GM19351 (cell line): ENCODE data around the gene PRSS16.
"Not testable (repeated sequence)": the region's sequence is repeated elsewhere in the genome, so short reads cannot be mapped to it uniquely, and the experiment has no call there.

Experiments
- ATAC-seq: cut with Tn5 transposase; IDR thresholded peaks from one replicate; pipeline ENCODE4 v1.9.1; 2021; ENCODE audit warnings: mild to moderate bottlenecking, moderate library complexity; ENCODE audit not compliant: unreplicated experiment

Gene PRSS16

GRCh38 chr6:27247133-27247836, at the start of gene PRSS16:
PRSS16 (plus strand) TSS chr6:27247701; CDS start chr6:27247738, 37 bp downstream.
- no peak for ATAC-seq

- ATAC-seq: no peak
Measured at GRCh38 chr6:27205375-27206278, 41.9 kb upstream of the PRSS16 start.

- no peak for ATAC-seq
Measured at GRCh38 chr6:27206806-27207205, 40.7 kb upstream of the PRSS16 start.

GRCh38 chr6:27208042-27208441, 39.5 kb upstream of the PRSS16 start:
- no peak for ATAC-seq

- ATAC-seq: no peak
Measured at GRCh38 chr6:27209196-27209595, 38.3 kb upstream of the PRSS16 start.

- ATAC-seq: no peak
Measured at GRCh38 chr6:27209659-27210269, 37.7 kb upstream of the PRSS16 start.

GRCh38 chr6:27213091-27213517, 34.4 kb upstream of the PRSS16 start:
- not testable (repeated sequence) for ATAC-seq

- no peak for ATAC-seq
Measured at GRCh38 chr6:27213544-27214125, 33.9 kb upstream of the PRSS16 start.

- no peak for ATAC-seq
Measured at GRCh38 chr6:27214126-27214601, 33.3 kb upstream of the PRSS16 start.

GRCh38 chr6:27216874-27217273, 30.6 kb upstream of the PRSS16 start:
- no peak for ATAC-seq

- not testable (repeated sequence) for ATAC-seq
Measured at GRCh38 chr6:27222971-27223370, 24.5 kb upstream of the PRSS16 start.

GRCh38 chr6:27224729-27225128, 22.8 kb upstream of the PRSS16 start:
- ATAC-seq: no peak

- ATAC-seq: no peak
Measured at GRCh38 chr6:27228963-27229477, 18.5 kb upstream of the PRSS16 start.

- ATAC-seq: no peak
Measured at GRCh38 chr6:27230758-27231111, 16.8 kb upstream of the PRSS16 start.

- no peak for ATAC-seq
Measured at GRCh38 chr6:27234576-27234975, 12.9 kb upstream of the PRSS16 start.

GRCh38 chr6:27237089-27237803, 10.3 kb upstream of the PRSS16 start:
- no peak for ATAC-seq

- ATAC-seq: no peak
Measured at GRCh38 chr6:27238010-27238983, 9.2 kb upstream of the PRSS16 start.

- no peak for ATAC-seq
Measured at GRCh38 chr6:27239258-27239657, 8.2 kb upstream of the PRSS16 start.

GRCh38 chr6:27241443-27241842, 6.1 kb upstream of the PRSS16 start:
- ATAC-seq: no peak
